Measurements from ENCODE around the gene FOSL1.

- 0 out of 2 replicates have a peak, but pooled peaks have one; percentile 8 for TF ChIP-seq POLR2A (IDR thresholded peaks at IDR 0.05; ENCODE audit: low read depth, low read length)
- peak; percentile 14; the same call in 1 of the 2 replicates for TF ChIP-seq POLR2AphosphoS5 (IDR thresholded peaks at IDR 0.05; ENCODE audit: low read depth, low read length)
These were observed 50.4 kb downstream of the FOSL1 start for GRCh38 chr11:65849771-65850216.
